ENCODE results near the gene GLRX2.
"Not testable (repeated sequence)": the region's sequence is repeated elsewhere in the genome, so short reads cannot be mapped to it uniquely, and the experiment has no call there.

Gene GLRX2

DNA sequence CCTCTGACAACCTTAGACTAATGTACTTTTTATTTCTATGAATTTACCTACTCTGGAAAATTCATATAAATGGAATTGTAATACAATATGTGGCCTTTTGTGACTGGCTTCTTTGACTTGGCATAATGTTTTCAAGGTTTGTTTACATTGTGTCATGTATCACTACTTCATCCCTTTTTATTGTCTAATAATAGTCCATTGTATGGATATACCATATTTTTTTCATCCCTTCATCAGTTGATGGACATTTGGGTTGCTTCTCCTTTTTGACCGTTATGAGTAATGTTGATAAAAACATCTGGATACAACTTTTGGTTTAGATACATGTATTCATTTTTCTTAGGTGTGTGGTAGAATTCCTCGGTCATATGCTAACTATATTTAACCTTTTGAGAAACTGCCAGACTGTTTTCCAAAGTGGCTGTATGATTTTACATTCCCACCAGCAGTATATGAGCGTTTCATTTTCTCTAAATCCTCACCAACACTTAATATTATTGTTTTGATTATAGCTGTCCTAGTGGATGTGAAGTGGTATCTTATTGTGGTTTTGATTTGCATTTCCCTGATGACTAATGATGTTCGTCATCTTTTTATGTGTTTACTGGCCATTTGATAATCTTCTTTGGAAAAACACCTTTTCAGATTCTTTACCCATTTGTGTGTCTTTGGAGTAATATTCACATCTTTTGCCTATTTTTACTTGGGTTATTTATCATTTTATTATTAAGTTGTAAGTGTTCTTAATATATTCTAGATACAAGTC, 42.3 kb downstream of the GLRX2 start:
- DNase-seq = no peak

- DNase-seq = peak in 1 of 2 experiments; percentile 57
These were observed 44.3 kb downstream of the GLRX2 start for GRCh38 chr1:193060938-193061337.

GRCh38 chr1:193060406-193060805, 44.8 kb downstream of the GLRX2 start:
- no peak for DNase-seq

GRCh38 chr1:193060115-193060403, 45.2 kb downstream of the GLRX2 start:
- no peak for DNase-seq

DNA sequence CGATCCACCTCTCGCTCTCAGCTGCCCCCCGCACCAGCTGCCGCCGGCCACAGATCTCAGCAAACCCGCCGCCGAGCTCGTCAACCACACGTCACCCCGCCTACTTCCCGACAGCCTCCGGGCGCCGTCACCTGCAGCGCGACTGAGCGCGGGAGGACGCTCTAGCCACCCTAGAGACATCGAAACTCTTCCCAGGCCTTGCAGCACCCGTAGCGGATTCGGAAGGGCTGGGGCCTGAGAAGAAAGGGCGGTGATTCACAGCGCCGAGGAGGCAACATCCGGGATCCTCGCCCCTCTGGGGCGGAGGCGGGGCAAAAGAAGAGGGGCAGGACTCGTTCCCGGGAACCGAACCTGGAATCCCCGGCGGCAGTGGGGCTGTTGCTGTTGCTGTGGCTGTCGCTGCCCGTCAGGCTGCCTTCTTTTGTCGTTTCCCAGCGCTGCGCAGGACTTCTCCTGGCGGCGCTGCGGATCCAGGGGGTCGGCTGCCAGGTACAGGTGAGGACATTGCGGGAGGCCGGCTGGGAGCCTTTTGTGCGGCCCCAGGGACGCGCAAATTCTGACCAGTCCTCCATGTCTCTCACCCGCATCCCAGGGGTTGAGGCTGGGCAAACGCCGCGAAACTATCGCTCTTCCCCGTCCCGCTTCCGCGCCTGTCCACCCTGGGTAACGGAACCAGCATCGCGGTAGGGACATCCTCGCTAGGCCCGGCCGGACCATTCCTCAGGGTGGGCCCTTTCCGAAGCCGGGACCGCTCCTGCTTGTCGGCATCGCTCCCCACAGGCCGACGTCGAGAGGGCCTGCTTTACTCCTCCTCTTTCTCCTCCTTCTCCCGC, 45.7 kb downstream of the GLRX2 start, which contains the start of the genes RO60 and UCHL5:
Gene RO60 (plus strand): TSS at position 331 of the 833 bp plus-strand sequence. CDS start 9,443 bp downstream, outside the sequence.
Gene UCHL5 (minus strand): TSS at position 79 of the 833 bp plus-strand sequence. CDS start 100 bp downstream, outside the sequence.
- peak; percentile 99 to 100 for DNase-seq

DNA sequence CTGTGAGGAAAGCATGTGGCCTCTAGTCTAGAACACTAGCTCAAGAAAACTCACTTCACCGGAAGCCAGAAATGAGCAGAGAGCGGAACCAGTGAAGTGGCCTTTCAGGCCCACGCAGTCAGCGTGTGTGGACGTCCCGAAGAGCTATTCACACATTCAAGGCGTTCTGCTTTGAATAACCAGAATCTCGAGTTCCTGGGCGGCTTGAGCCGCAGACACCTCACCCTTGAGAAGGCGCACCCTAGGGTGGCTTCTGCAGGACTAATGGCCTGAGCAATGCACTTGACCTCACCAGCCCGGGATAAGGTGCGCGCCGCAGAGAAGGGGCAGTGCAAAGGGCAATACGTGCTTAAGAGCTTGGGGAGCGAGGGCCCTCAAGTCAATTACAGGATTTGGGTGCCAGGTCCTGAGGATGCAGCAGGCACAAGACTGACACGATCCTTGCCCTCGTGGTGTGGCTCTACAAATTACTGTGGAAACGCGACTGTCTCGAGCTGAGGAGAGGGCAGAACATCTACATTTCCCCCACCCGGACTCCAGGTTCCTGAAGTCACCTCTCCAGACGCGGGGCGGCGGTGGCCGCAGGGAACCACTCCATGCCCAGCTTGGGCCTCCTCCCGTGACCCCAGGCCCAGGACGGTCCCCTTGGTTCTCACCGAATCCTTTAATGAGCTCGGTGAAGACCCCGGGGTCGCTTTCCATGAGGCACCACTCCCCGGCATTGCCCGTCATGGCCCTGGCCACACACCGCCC, 46.5 kb downstream of the GLRX2 start:
- peak; percentile 48 to 76 for DNase-seq

DNA sequence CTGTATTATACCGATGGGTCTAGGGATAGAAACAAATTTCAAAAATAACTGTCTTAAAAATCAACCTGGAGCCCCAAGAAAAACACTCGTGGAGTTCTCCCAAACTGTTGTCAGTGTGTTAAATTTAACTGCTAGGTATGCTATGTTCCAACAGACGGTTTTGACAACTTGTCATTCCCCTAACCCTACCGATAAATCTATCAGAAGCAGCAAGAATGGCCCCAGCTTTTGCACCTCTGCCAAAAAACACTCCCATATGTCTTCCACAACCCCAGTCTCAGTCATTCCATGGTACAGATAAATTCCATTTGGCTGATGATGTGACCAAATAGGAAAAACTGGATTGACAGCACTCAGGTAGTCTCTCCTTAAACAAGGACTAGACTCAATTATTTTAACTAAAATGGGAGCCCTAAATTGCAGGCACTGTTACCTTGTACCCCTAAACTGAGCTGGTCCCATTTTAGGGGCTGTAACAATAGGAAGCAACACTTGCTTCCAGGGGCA, 51.0 kb downstream of the GLRX2 start:
- no peak for DNase-seq

DNA sequence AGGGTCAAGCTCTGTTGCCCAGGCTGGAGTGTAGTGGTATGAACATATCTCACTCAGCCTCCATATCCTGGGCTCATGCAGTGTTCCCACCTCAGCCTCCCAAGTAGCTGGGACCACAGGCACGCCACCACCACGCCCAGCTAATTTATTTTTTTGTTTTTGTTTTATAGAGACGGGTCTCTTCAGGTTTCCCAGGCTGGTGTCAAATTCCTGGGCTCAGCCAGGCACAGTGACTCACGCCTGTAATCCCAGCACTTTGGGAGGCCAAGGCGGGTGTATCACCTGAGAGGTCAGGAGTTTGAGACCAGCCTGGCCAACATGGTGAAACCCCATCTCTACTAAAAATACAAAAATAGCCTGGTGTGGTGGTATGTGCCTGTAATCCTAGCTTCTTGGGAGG, 56.3 kb downstream of the GLRX2 start:
- DNase-seq = not testable (repeated sequence)
